Neural cell (in vitro differentiated cells): ENCODE measurements around the gene ATG2A.

Source experiments
- CTCF ChIP-seq: fragments of 450-650 bp; IDR thresholded peaks from 2 replicates; pipeline ENCODE4 v1.5.1; 2014; ENCODE audit warnings: antibody characterized with exemption, mild to moderate bottlenecking, moderate library complexity; ENCODE audit not compliant: poor library complexity, severe bottlenecking
- EP300 ChIP-seq: fragments of 450-650 bp; conservative IDR thresholded peaks from 2 replicates; pipeline ENCODE4 v1.6.1; 2014; ENCODE audit warnings: antibody characterized with exemption, mild to moderate bottlenecking, moderate library complexity; ENCODE audit not compliant: poor library complexity, severe bottlenecking
- EZH2 ChIP-seq: fragments of 200-600, 300-800 bp; shearing (Covaris generic), sonication (generic); IDR thresholded peaks from 2 replicates; pipeline ENCODE4 v1.6.1; 2014; ENCODE audit warnings: antibody characterized with exemption, low read length, borderline replicate concordance, mild to moderate bottlenecking; ENCODE audit not compliant: insufficient read depth, poor library complexity, severe bottlenecking
- MXI1 ChIP-seq: fragments of 450-650 bp; conservative IDR thresholded peaks from 2 replicates; pipeline ENCODE4 v1.6.1; 2014; ENCODE audit warnings: antibody characterized with exemption, mild to moderate bottlenecking; ENCODE audit not compliant: poor library complexity, severe bottlenecking
- POLR2AphosphoS5 ChIP-seq: IDR thresholded peaks from 2 replicates; pipeline ENCODE4 v1.6.1; 2012
- RAD21 ChIP-seq: fragments of 450-650 bp; conservative IDR thresholded peaks from 2 replicates; pipeline ENCODE4 v1.6.1; 2014; ENCODE audit warnings: antibody characterized with exemption, mild to moderate bottlenecking, moderate library complexity
- SMC3 ChIP-seq: fragments of 450-650 bp; conservative IDR thresholded peaks from 2 replicates; pipeline ENCODE4 v1.6.1; 2014; ENCODE audit warnings: antibody characterized with exemption, mild to moderate bottlenecking, moderate library complexity; ENCODE audit not compliant: poor library complexity
- TAF1 ChIP-seq: IDR thresholded peaks from 2 replicates; pipeline ENCODE4 v1.6.1; 2012; ENCODE audit warnings: low read depth
- TF ChIP-seq, protein P1 (sequence below): IDR thresholded peaks from 2 replicates; pipeline ENCODE4 v1.6.1; 2012; ENCODE audit warnings: borderline replicate concordance

DNA sequence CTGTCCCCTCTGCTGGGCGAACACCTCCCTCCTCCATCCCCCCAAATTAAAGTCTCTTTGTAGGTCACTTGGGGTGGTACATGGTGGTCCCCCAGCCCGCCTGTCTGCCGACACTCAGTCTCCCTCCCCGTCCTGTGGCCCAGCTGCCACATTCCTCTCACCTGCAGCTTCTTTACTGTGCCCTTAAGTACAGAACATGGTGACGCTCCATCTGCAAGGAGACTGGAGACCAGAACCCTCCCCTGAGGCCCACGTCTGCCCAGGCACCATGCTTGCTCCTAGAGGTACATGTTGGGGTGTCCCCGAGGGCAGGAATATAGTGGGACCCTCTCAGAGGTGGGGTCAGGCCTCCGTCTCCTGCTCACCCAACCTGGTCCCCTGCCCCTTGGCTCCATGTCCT lies 33.0 kb downstream of the ATG2A start:
- TF ChIP-seq CTCF (no peak), TAF1 (no peak), RAD21 (no peak), EZH2 (no peak), EP300 (no peak), SMC3 (no peak), POLR2AphosphoS5 (no peak), MXI1 (no peak)
- TF ChIP-seq, protein P1, sequence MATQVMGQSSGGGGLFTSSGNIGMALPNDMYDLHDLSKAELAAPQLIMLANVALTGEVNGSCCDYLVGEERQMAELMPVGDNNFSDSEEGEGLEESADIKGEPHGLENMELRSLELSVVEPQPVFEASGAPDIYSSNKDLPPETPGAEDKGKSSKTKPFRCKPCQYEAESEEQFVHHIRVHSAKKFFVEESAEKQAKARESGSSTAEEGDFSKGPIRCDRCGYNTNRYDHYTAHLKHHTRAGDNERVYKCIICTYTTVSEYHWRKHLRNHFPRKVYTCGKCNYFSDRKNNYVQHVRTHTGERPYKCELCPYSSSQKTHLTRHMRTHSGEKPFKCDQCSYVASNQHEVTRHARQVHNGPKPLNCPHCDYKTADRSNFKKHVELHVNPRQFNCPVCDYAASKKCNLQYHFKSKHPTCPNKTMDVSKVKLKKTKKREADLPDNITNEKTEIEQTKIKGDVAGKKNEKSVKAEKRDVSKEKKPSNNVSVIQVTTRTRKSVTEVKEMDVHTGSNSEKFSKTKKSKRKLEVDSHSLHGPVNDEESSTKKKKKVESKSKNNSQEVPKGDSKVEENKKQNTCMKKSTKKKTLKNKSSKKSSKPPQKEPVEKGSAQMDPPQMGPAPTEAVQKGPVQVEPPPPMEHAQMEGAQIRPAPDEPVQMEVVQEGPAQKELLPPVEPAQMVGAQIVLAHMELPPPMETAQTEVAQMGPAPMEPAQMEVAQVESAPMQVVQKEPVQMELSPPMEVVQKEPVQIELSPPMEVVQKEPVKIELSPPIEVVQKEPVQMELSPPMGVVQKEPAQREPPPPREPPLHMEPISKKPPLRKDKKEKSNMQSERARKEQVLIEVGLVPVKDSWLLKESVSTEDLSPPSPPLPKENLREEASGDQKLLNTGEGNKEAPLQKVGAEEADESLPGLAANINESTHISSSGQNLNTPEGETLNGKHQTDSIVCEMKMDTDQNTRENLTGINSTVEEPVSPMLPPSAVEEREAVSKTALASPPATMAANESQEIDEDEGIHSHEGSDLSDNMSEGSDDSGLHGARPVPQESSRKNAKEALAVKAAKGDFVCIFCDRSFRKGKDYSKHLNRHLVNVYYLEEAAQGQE, result no peak
